Hematopoietic multipotent progenitor cell treated with erythropoietin and hydrocortisone succinate and interleukin-3 and kit ligand, for 15 days (in vitro differentiated cells): ENCODE results near the gene MGLL.
"Not testable (repeated sequence)": the region's sequence is repeated elsewhere in the genome, so short reads cannot be mapped to it uniquely, and the experiment has no call there.

Experiments
- DNase-seq: peaks from one replicate; pipeline ENCODE4 v3.0.0-alpha.2; 2015; ENCODE audit warnings: low spot score

Gene MGLL

GRCh38 chr3:127673191-127674100 is 148.9 kb downstream of the MGLL start:
- DNase-seq: peak; percentile 36

- peak; percentile 86 for DNase-seq
Measured at GRCh38 chr3:127672429-127673190, 149.7 kb downstream of the MGLL start, which contains the start of gene ABTB1. Gene ABTB1, plus strand, starts transcription at chr3:127672952. Its CDS starts 74 bp downstream, at chr3:127673026.

GRCh38 chr3:127671523-127672428 is 150.5 kb downstream of the MGLL start:
- peak; percentile 3 for DNase-seq

GRCh38 chr3:127670761-127671522 is 151.4 kb downstream of the MGLL start:
- DNase-seq: no peak

- DNase-seq: no peak
Measured at GRCh38 chr3:127670229-127670559, 152.1 kb downstream of the MGLL start.

GRCh38 chr3:127669541-127670228 is 152.6 kb downstream of the MGLL start:
- no peak for DNase-seq

GRCh38 chr3:127668906-127669305 is 153.4 kb downstream of the MGLL start:
- no peak for DNase-seq

- no peak for DNase-seq
Measured at GRCh38 chr3:127667119-127667681, 155.1 kb downstream of the MGLL start.

- DNase-seq: no peak
Measured at GRCh38 chr3:127666676-127667075, 155.6 kb downstream of the MGLL start.

- DNase-seq: no peak
Measured at GRCh38 chr3:127665586-127665985, 156.7 kb downstream of the MGLL start.

GRCh38 chr3:127665165-127665564 is 157.2 kb downstream of the MGLL start:
- no peak for DNase-seq

GRCh38 chr3:127663151-127663550 is 159.2 kb downstream of the MGLL start:
- no peak for DNase-seq

- DNase-seq: no peak
Measured at GRCh38 chr3:127662001-127662469, 160.3 kb downstream of the MGLL start.

GRCh38 chr3:127661600-127661999 is 160.7 kb downstream of the MGLL start:
- no peak for DNase-seq

- DNase-seq: no peak
Measured at GRCh38 chr3:127660621-127661251, 161.6 kb downstream of the MGLL start.

GRCh38 chr3:127658234-127658633 is 164.1 kb downstream of the MGLL start:
- no peak for DNase-seq

- DNase-seq: no peak
Measured at GRCh38 chr3:127656906-127657305, 165.4 kb downstream of the MGLL start.

GRCh38 chr3:127655641-127656040 is 166.7 kb downstream of the MGLL start:
- no peak for DNase-seq

GRCh38 chr3:127654993-127655392 is 167.3 kb downstream of the MGLL start:
- DNase-seq: not testable (repeated sequence)

- no peak for DNase-seq
Measured at GRCh38 chr3:127654374-127654773, 167.9 kb downstream of the MGLL start.
